Activated CD8-positive, alpha-beta memory T cell treated with anti-CD3 and anti-CD28 coated beads, Interleukin-2, amount 50 U/mL, for 24 hours (primary cell): Measurements from ENCODE around the gene THUMPD3.

Experiments used
- DNase-seq: peaks from one replicate; pipeline ENCODE4 v3.0.0-alpha.2; 2020; ENCODE audit errors: extremely low read depth

THUMPD3 gene

GRCh38 chr3:9361691-9362388 lies 1.0 kb upstream of the THUMPD3 start:
- no peak for DNase-seq

GRCh38 chr3:9369508-9369907 lies 6.7 kb downstream of the THUMPD3 start:
- no peak for DNase-seq

GRCh38 chr3:9373465-9373864 lies 10.6 kb downstream of the THUMPD3 start:
- no peak for DNase-seq

- DNase-seq = no peak
Measured at GRCh38 chr3:9377981-9378380, 15.1 kb downstream of the THUMPD3 start.

- no peak for DNase-seq
Measured at GRCh38 chr3:9379327-9379726, 16.5 kb downstream of the THUMPD3 start.

GRCh38 chr3:9380014-9380413 lies 17.2 kb downstream of the THUMPD3 start:
- DNase-seq = no peak

- DNase-seq = no peak
Measured at GRCh38 chr3:9384141-9384828, 21.4 kb downstream of the THUMPD3 start.

- no peak for DNase-seq
Measured at GRCh38 chr3:9385187-9386077, 22.6 kb downstream of the THUMPD3 start.

- no peak for DNase-seq
Measured at GRCh38 chr3:9386078-9386459, 23.2 kb downstream of the THUMPD3 start.

- no peak for DNase-seq
Measured at GRCh38 chr3:9386501-9387321, 23.9 kb downstream of the THUMPD3 start.

GRCh38 chr3:9387322-9387655 lies 24.4 kb downstream of the THUMPD3 start:
- DNase-seq = no peak

- DNase-seq = no peak
Measured at GRCh38 chr3:9388142-9388541, 25.3 kb downstream of the THUMPD3 start.

- no peak for DNase-seq
Measured at GRCh38 chr3:9388562-9389272, 25.9 kb downstream of the THUMPD3 start.

GRCh38 chr3:9390265-9390888 lies 27.5 kb downstream of the THUMPD3 start:
- no peak for DNase-seq

- no peak for DNase-seq
Measured at GRCh38 chr3:9392041-9392440, 29.2 kb downstream of the THUMPD3 start.

GRCh38 chr3:9395570-9396300 lies 32.9 kb downstream of the THUMPD3 start:
- no peak for DNase-seq

- DNase-seq = peak; percentile 66
Measured at GRCh38 chr3:9396301-9396631, 33.4 kb downstream of the THUMPD3 start.

GRCh38 chr3:9396632-9397331 lies 33.9 kb downstream of the THUMPD3 start:
- peak; percentile 95 for DNase-seq

GRCh38 chr3:9397332-9397905 lies 34.6 kb downstream of the THUMPD3 start, which contains the start of gene SETD5:
TSS of gene SETD5 (plus strand) at chr3:9397615. CDS start at chr3:9428939, 31,324 bp downstream.
- peak; percentile 98 for DNase-seq
